Measurements from ENCODE around the gene CECR2.
A peak's percentile ranks its signal among the peaks of the same experiment; 100 is the strongest.
"Not testable (repeated sequence)": the region's sequence is repeated elsewhere in the genome, so short reads cannot be mapped to it uniquely, and the experiment has no call there.

Gene CECR2

DNA sequence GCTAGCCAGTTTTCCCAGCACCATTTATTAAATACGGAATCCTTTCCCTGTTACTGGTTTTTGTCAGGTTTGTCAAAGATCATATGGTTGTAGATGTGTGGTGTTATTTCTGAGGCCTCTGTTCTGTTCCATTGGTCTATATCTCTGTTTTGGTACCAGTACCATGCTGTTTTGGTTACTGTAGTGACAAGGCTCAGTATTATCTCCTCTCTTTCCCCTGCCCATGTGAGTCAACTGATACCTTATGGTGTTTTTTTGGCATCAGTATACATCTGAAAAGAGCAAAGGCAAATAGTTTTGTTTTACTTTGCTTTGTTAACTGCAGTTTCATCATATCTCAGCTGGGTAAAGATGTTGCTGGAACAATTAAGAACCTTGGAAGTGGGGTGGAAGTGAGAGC, 152.7 kb downstream of the CECR2 start:
- DNase-seq, result not testable (repeated sequence)

DNA sequence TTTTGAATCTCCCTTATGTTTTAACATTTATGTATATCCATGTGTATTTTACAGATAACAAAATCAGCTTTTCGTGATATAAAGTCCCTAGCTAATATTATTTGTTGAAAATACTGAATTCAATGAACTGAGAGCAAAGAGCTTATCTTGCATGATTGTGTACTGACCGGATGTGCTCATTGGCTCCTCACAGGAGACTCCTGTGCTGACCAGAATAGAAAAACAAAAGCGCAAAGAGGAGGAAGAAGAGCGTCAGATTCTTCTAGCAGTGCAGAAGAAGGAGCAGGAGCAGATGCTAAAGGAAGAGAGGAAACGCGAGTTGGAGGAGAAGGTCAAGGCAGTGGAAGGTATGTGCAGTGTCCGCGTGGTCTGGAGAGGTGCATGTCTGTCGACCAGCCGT, 154.7 kb downstream of the CECR2 start:
- no peak for DNase-seq

DNA sequence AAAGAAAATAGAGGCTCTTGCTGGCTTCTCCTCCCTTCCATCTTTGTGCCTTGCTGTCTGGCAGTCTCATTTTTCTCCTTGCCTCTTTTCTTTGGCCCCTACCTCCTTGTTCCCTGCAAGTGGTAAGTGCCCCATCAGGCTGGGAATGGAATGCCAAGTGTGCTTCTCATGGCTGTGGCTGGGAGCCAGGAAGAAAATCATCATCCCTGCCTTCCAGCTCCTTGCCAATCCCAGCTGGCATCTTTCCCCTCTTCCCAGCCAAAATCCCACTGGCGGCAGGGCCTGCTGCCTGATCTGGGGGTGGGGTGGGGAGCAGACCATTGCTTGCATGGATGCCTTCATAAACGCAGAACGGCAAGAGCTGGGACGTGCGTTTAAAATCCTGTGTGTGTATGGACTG, 167.0 kb downstream of the CECR2 start:
- DNase-seq, result peak; percentile 11

DNA sequence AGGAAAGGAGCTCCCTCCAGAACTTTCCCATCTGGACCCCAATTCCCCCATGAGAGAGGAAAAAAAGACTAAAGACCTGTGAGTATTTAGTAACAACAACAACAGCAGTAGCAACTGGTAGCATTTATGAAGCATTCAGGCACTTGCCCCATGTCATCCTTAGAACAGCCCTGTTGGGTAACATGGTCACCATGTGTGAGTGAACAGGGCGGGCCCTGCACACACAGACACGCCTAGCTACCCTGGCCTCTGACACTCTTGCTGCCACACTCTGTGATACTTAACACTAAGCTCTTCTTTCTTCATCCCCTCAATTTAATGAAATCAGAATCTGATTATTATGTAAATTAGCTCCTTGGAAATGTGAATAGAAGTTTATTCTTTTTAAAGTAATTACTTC, 167.9 kb downstream of the CECR2 start:
- no peak for DNase-seq

DNA sequence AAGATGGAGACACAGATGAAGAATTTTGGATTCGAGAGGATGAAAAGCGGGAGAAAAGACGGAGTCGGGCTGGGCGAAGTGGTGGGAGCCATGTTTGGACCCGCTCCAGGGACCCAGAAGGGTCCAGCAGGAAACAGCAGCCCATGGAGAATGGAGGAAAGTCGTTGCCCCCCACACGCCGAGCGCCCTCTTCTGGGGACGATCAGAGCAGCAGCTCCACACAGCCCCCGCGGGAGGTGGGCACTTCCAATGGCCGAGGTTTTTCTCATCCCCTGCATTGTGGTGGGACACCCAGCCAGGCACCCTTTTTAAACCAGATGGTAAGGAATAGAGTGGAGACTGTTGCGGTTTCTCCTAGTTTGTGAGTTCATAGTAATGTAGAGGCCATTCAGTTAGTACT, 171.2 kb downstream of the CECR2 start:
- no peak for DNase-seq

DNA sequence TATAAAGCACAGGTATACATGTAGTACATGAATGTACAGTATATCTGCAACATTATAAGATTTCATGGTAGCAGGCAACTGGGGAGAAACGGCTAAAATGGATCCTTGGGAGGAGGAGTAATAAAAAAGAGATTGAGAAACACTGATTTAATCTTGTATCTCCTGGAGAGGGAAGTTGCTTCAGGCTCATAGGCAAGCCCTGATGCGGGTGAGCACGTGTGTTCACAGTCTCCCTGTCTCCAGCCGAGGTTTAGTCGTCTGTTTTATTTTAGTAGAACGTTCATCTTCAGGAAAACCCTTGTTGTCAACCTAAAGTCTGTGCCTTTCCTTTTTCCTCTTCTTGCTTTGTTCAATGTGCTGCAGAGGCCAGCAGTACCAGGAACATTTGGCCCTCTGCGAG, 172.2 kb downstream of the CECR2 start:
- DNase-seq, result no peak

DNA sequence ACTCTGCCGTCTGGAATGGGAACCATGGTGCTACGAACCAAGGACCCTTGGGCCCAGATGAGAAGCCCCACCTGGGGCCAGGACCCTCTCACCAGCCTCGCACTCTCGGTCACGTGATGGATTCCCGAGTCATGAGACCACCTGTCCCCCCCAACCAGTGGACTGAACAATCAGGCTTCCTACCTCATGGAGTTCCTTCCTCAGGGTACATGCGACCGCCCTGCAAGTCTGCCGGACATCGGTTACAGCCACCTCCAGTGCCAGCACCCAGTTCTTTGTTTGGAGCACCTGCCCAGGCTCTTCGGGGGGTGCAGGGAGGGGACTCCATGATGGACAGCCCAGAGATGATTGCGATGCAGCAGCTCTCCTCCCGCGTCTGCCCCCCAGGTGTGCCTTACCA, 173.2 kb downstream of the CECR2 start:
- DNase-seq, result no peak

DNA sequence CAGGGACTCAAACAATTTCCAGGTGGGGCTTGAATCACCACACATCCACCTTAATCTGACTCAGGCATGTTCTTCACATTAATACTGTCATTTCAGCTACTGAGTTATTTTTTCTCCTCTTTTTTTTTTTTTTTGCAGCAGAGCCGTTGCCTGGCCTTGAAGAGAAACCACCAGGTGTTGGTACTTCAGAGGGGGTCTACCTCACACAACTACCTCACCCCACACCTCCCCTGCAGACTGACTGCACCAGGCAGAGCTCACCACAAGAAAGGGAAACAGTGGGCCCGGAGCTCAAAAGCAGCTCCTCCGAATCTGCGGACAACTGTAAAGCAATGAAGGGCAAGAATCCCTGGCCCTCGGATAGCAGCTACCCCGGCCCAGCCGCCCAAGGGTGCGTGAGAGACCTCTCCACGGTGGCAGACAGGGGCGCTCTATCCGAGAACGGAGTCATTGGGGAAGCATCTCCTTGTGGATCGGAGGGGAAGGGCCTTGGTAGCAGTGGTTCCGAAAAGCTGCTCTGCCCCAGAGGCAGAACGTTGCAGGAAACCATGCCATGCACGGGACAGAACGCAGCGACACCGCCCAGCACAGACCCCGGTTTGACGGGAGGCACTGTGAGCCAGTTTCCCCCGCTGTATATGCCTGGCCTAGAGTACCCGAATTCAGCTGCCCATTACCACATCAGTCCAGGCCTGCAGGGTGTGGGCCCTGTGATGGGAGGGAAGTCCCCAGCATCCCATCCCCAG, 178.9 kb downstream of the CECR2 start:
- DNase-seq, result no peak

DNA sequence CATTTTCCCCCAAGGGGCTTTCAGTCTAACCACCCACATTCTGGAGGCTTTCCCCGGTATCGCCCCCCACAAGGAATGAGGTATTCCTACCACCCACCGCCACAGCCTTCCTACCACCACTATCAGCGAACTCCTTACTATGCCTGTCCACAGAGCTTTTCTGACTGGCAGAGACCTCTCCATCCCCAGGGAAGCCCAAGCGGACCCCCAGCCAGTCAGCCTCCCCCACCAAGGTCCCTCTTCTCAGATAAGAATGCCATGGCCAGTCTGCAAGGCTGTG, 179.4 kb downstream of the CECR2 start:
- no peak for DNase-seq

DNA sequence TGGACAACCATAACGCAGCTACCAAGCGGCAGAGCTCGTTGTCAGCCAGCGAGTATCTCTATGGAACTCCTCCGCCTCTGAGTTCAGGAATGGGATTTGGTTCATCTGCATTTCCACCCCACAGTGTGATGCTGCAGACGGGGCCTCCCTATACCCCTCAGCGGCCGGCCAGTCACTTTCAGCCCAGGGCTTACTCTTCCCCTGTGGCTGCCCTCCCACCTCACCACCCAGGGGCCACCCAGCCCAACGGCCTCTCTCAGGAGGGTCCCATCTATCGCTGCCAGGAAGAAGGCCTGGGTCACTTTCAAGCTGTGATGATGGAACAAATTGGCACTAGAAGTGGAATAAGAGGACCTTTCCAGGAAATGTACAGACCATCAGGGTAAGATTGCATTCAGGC, 179.9 kb downstream of the CECR2 start:
- DNase-seq, result no peak

DNA sequence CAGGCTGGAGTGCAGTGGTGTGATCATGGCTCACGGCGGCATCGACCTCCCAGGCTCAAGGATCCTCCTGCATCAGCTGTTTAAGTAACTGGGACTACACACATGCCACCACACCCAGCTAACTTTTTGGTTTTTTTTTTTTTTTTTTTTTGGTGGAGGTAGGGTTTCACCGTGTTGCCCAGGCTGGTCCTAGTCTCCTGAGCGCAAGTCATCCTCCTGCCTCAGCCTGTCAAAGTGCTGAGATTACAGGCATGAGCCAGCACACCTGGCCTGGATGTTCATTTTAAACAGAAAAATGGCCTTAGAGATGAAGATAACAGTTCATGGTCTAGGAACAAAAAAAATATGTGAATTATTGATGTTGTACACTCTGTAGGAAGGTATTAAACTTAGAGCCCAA, 180.4 kb downstream of the CECR2 start:
- no peak for DNase-seq

DNA sequence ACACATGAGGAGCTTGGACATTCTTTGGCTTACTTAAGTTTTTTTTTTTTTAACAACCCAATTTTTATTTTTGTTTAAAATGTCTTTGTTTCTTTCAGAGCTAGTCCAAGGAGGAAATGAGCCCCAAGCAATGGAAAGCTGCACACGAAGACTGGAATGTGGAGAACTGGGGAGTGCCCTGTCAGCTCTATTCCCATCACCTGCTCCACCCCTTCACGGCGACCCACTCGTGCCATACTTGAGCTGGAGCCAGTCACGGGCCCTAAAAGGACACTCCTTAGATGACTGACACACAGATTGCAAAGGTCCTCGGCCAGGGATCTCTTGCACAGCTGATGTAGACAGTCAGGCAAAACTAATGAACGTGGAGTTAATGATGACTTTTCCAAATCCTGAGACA, 183.5 kb downstream of the CECR2 start:
- no peak for DNase-seq

DNA sequence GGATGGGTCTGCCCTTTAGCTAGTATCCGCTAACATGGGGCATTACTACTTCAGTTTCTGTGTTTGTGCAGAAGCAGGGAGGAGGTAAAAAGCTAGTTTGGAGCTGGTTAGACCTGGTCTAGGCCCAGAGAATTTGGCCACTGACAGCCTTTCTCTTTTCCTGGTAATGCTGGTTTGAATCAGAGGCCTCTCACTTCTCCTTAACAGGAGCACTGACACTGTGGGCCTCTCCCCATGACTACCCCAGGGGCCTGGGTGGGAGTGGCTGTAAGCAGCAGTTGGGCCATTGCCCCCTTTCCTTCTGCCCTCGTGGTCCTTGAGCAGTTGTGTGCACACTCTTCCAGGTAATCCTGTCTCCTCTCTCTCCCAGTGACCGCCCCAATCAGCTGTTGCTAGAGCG, 185.6 kb downstream of the CECR2 start:
- DNase-seq, result no peak

DNA sequence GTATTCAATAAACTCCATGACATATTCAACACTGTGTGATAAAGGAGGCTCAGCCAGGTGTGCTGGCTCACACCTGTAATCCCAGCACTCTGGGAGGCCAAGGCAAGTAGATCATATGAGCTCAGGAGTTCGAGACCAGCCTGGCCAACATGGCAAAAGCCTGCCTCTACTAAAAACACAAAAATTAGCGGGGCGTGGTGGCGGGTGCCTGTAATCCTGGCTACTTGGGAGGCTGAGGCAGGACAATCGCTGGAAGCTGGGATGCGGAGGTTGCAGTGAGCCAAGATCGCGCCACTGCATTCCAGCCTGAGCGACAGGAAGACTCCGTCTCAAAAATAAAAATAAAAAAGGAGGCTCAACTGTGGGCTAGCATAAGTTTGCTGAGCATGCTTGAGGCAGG, 189.9 kb downstream of the CECR2 start:
- no peak for DNase-seq

DNA sequence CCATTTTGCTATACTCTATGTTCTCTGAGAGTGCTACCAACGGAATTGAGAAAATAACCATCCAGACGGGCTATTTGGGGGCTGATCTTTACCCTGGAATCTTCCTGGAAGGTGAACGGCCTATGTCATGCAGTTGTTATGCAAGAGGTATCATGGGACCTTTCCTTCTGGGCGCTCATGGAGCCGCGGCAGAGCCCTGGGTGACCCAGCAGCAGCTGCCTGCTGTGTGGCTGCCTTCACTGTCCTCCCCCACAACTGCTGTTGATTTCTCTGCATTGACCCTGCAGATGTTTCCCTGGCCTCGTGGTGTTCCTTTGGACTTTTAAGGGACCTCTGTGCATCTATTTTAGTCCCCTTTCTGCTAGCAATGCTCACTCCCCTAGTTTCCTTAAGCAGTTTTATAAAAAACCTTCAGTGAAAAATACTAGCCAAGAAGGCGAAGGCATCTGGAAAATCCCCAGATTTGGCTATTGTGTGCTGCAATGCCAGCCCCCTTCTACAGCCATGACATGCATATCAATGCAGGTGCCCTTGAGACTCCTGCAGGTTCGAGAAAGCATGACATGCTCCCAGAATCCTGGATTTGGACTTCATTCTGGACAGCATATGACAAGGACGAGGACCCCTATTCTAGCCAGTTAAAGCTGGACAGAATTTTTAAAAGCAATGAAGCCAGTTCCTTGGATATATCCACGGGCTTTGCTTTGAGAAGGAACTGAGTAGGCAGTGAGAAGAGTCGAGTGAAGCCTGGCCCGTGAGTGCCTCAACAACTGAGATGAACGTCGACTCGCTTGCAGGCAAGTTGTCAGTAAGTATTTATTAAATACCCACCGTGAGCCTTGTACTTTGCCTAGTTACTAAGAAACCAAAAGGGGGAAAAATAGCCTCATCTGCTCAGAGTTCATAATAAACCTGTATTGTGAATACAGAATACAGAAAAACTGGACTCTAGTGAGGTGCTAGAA, 193.9 kb downstream of the CECR2 start, which contains the start of gene SLC25A18:
TSS of gene SLC25A18 (plus strand) at position 593 of the 965 bp plus-strand sequence. CDS start 16,447 bp downstream, outside the sequence.
- no peak for DNase-seq

DNA sequence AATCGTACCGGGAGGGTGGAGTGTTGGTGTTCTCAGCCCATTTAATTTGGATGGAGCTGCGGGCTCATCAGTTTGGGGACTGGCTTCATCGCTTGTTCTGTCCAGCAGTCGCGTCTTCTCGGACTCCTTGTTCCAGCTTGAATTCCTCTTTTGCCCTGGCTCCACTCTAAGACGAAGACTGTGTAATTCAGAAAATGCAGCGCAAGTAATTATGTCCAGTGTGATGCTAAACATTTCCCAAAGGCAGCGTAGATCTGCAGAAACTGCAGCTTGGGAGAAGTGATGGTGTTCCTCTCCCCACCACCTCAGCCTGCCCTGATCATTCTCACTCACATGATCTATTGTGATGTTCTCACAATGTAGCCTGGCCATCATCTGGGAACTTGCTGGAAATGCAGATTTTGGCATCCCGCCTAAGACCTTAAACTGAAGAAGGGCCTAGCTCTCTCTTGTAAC, 194.7 kb downstream of the CECR2 start:
- no peak for DNase-seq

DNA sequence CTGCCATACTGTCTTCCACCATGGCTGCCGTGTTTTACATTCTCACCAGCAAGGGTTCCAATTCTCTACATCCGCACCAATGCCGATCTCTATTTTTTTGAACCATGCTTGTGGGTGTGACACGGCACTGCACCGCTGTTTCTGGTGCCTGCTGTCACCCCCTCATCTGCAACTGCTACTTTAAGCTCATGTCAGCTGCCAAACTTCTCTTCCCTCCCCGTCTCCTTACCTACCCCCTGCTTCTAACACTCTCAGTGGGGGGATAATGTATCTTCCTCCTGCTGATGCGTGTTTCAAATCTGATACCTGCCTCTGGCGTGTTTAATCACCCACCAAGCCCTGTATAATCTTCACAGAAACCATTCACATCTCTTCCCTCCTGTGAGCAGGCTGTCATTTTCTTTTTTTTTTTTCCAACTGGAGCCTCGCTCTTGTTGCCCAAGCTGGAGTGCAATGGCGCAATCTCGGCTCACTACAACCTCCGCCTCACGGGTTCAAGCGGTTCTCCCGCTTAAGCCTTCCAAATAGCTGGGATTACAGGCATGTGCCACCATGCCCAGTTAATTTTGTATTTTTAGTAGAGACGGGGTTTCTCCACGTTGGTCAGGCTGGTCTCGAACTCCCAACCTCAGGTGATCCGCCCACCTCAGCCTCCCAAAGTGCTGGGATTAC, 196.9 kb downstream of the CECR2 start:
- DNase-seq, result not testable (repeated sequence)

DNA sequence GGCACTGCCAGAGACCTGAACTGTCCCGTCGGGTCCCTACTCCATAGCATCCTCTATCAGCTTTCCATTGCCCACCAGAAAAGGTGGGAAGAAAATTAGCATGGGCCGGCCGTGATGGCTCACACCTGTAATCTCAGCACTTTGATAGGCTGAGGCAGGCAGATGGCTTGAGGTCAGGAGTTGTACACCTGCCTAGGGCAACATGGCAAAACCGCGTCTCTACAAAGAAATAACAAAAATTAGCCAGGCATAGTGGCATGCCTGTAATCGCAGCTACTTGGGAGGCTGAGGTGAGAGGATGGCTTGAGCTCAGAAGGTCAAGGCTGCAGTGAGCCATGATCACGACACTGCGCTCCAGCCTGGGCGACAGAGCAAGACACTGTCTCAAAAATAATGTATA, 197.5 kb downstream of the CECR2 start:
- no peak for DNase-seq

DNA sequence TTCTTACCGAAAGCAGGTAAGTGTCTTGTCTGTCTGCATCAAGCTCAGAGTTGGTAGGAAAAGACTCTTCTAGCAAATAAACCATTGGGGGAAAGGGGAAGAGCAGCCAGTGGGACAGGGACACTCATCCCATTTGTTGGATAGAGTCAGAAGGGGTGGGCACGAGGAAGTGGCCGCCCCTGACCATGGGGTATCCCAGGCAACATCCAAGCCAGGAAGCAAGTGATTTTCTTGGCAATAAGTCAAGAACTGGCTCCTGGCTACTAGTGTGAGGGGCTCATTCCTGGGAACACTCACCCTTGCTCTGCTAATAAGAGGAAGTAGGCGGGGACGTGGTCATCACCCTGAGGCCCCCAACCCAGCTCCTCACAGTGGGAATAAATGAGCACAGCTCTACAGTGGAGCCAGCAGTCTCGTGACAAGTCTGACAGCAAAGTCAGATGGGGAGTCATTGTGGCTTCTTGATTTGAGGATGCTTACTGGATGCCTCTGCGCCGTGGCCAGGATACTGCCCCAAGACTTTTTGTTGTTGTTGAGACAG, 200.8 kb downstream of the CECR2 start:
- peak; percentile 34 for DNase-seq

DNA sequence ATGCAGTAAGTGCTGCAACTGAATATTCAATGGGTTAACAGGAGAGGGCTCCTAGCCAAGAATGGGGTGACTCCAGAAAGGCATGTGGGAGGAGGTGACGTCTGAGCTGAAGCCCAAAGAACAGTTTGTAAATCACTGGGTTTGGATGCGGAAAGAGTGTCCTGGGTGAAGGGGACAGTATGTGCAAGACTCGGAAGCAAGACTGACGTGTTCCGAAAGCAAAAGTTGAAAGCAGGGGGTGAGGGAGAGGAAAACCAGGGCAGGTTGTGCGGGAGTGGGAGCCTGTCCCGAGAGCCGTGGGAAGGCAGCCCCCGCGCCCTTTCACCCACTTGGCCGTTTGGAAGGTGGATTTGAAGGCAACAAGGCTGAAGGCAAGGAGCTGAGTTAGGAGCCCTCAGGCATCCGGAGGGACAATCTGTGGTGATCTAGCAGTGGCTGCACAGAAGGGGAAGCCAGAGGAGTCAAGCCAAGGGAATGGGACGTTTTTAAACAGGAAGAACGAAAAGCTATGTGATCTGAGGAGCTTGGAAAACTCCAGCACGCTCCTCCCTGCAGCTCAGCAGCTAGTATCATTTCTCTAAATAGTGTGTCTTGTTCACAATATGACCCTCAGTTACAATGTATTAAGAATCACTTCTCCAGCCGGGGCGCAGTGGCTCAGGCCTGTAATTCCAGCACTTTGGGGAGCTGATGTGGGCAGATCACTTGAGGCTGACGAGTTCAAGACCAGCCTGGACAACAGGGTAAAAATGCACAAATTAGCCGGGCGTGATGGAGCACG, 201.8 kb downstream of the CECR2 start:
- peak; percentile 35 for DNase-seq

DNA sequence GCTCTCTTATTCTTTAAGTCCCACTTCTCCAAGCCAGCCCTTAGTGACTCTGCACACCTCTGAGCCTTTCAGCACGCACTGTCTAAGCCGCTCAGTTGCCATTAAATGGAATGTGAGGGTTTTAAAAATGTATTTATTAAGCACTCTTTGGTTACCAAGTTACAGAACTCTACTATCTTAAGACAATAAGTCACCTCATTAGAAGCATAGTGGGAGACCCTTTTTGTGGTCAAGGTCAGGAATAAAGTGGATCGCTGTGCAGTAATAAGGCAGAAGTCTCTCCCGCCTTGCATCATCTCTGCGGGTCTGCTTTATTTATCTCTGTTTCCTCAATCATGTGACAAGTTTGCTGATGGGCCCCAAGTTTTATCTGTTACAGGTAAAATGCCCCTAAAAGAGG, 205.9 kb downstream of the CECR2 start:
- DNase-seq, result no peak

DNA sequence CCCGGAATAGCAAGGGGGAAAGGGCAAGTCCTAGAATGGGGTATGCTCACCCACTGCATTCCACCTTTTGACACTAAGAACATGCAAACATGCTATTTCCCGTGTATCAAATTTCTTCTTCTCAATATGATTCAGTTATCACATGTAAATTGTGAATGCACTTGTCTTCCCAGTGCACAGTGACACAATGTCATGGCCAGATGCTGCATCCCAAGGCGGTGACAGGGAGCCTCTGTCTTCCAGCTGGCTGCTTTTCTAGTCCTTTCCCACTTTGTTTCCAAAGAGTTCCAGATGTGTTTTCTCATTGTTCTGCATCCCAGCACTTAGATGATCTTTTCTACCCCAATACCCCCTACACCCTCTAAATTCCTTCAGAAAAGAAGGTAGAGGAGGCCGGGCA, 206.4 kb downstream of the CECR2 start:
- no peak for DNase-seq
